Measurements from ENCODE around the gene C11orf16.
"Not testable (repeated sequence)": the region's sequence is repeated elsewhere in the genome, so short reads cannot be mapped to it uniquely, and the experiment has no call there.

The C11orf16 gene

DNA sequence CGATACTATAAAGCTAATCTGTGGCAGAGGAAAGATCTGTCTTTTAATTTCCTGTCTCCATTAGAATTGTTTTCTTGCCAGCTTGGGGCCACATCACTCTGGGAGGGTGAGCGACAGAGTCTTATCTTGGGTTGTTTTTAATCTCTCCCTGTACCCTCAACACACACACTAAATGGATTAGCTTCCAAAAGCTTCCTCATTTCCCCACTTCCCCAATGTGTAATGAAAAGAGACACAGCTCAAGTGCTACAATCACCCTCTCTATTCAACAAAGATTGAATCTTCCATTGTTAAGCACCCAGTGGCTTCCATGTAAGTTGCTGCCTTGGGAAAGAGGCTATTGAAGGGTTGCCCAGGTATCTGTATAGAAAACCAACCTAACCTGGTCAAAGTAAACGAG, 16.1 kb upstream of the C11orf16 start:
- Mint-ChIP-seq H3K27me3 (no peaks in the 10 kb centered on the region), H3K27ac (no peak overlapping the region), H3K4me1 (no peaks in the 10 kb centered on the region), H3K9me3 (no peaks in the 10 kb centered on the region), H3K36me3 (peaks cover 16 to 36% of the 10 kb centered on the region in 2 donors), H3K4me3 (no peak overlapping the region)
- ATAC-seq (replicated peaks) (no peak), DNase-seq (no peak)

DNA sequence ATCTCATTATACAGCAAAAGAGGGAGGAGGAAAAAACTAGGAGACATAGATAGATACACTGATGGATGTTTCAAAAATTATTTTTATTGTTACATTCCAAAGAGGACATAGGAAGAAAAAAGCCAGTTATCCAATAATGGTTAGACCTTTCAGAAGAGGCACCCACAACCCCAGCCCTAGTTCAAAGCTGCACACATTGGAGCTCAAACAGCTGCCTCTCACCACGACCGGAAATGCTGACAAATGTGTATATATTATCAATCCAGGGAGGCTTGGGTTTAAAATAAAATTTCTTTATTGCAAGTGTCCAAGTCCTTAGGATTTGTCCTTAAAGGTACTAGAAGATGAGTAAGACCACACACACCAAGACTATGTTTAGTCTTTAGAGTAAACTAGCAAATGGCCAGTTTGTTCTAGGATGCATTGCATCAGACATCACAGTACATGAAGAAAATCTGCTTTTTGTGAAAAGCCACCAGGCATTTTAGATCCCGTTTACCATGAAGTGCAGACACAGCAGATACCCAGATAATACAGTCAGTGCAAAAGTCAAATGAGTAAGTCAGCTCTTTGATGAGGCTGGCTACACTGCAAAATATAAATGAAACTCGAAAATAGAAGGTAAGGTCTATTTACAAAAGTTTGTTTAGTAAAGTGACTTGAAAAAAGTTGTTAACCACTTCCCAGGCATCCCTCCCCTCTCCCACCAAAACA, 14.6 kb upstream of the C11orf16 start:
- DNase-seq: no peak
- H3K9me3 Mint-ChIP-seq: no peaks in the 10 kb centered on the region
- no peak overlapping the region for H3K27ac Mint-ChIP-seq
- no peaks in the 10 kb centered on the region for H3K27me3 Mint-ChIP-seq
- H3K4me1 Mint-ChIP-seq: no peaks in the 10 kb centered on the region
- no peak for ATAC-seq (replicated peaks)
- H3K36me3 Mint-ChIP-seq: peaks cover 11 to 28% of the 10 kb centered on the region in 2 donors
- no peak overlapping the region for H3K4me3 Mint-ChIP-seq

DNA sequence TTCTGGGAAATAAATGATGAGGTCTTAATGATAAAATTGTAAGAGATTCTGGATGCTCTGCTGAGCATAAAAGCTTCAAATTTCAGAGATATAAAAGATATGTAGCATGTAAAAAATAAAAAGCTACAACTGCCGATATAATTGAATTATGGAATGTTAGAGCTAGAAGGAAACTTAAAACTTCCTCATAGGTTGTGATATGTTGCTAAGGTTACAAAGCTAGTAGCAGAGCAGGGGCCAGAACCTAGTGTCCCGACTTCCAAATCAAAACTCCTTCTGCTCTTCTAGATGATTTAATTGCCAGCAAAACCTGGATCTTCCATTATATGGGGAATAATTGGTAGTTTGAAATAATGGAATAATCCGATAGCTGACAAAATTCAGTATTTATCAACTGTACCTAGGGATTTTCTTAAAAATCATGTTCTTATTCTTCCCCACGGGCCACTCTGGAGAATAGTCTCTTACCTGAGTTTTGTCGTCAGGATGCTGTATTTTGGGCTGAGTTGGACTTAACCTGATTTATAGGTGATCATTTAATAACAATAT, 9.8 kb upstream of the C11orf16 start, which contains the start of gene ASCL3:
Gene ASCL3, minus strand, starts transcription at position 499 of the 549 bp plus-strand sequence. CDS start 4,855 bp downstream, outside the sequence.
- Mint-ChIP-seq H3K27ac (no peak within 1 kb of the TSS), H3K4me3 (no peak within 1 kb of the TSS), H3K36me3 (peaks cover 5 to 12% of the 10 kb centered on the region in 2 donors), H3K27me3 (peaks cover 0 to 7% of the 10 kb centered on the region in 2 donors), H3K4me1 (no peaks in the 10 kb centered on the region), H3K9me3 (no peaks in the 10 kb centered on the region)
- no peak for ATAC-seq (replicated peaks)
- DNase-seq: no peak

DNA sequence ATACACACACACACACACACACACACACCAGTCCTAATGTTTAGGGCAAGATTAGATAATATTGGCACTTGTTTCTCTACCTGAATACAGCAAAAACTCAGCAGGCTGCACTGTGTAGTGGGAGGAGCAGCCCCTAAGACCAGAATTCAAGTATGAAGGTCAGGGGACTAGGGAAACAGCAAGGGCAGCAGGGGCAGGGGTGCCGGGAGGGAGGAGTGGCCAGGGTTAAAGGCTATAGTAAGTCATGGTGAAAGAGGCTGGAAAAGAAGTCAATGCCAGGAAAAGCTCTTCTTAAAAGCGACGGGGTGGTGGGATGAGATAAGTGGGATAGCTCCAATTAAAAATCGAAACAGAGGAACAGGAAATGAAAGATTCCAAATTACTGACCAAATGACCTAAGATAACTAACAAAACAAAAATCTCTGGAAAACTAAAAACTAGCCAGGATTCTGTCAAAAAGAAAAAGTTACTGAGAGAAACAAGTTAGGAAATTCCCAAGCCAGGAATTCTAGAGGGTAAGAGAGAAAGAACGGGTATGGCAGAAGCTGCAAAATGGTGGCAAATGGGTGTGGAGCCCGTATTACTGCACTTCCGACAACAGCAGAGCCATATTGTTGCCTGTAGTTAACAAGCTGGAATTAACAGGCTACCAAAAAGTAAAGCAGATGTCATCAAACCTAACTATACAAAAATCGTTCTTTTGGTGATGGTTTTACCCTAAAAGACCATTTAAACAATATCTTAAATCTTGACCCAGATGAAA, 8.8 kb upstream of the C11orf16 start:
- Mint-ChIP-seq H3K27me3 (peaks cover 0 to 7% of the 10 kb centered on the region in 2 donors), H3K9me3 (no peaks in the 10 kb centered on the region), H3K4me3 (no peak overlapping the region), H3K36me3 (peaks cover 0 to 4% of the 10 kb centered on the region in 2 donors), H3K27ac (no peak overlapping the region), H3K4me1 (peaks cover 0 to 2% of the 10 kb centered on the region in 2 donors)
- no peak for DNase-seq
- ATAC-seq (replicated peaks): no peak

DNA sequence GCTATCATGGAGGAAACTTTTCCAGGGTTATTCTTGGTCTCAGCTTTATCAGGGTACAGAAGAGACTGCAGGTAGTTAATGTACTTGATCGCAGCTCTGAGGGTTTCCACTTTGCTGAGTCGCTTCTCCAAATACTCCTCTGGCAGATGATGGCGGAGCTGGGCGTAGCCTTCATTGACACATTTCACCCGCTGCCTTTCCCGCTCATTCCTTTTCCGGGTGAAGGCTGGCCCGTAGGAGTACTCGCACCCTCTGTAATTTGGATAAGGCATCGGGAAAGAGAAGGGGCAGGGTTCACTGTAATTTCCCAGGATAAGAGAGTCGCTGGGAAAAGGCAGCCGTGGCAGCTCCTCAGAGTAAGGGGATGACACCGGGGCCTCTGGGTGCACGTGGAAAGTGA, 4.9 kb upstream of the C11orf16 start:
- DNase-seq (no peak), ATAC-seq (replicated peaks) (no peak)
- H3K4me3 Mint-ChIP-seq: no peak overlapping the region
- H3K9me3 Mint-ChIP-seq: no peaks in the 10 kb centered on the region
- H3K27ac Mint-ChIP-seq: no peak overlapping the region
- no peaks in the 10 kb centered on the region for H3K36me3 Mint-ChIP-seq
- peaks cover 0 to 7% of the 10 kb centered on the region in 2 donors for H3K27me3 Mint-ChIP-seq
- peaks cover 0 to 2% of the 10 kb centered on the region in 2 donors for H3K4me1 Mint-ChIP-seq

DNA sequence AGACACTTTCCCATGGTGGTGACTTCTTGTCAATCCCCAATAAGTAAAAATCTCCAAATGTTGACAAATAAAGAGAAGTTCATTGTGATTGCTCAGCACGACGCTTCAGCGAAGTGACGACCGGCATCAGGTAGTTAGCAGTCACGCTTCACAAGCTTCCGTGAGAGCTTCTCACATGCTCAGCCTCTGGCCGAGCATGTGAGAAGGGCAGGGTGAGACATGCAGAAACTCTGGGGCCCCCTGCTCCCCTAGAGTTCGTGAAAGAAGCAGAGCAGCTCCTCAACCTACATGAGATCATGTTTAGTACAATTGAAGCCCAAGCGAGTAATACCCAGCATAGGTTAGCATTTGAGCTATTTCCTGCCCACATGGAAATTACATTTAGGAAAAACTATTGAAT, 4.4 kb upstream of the C11orf16 start:
- no peaks in the 10 kb centered on the region for H3K9me3 Mint-ChIP-seq
- H3K36me3 Mint-ChIP-seq: no peaks in the 10 kb centered on the region
- H3K27me3 Mint-ChIP-seq: peaks cover 0 to 7% of the 10 kb centered on the region in 2 donors
- H3K27ac Mint-ChIP-seq: peak overlapping the region; percentile 25
- no peak overlapping the region for H3K4me3 Mint-ChIP-seq
- peaks cover 0 to 2% of the 10 kb centered on the region in 2 donors for H3K4me1 Mint-ChIP-seq
- DNase-seq: no peak
- ATAC-seq (replicated peaks): no peak

DNA sequence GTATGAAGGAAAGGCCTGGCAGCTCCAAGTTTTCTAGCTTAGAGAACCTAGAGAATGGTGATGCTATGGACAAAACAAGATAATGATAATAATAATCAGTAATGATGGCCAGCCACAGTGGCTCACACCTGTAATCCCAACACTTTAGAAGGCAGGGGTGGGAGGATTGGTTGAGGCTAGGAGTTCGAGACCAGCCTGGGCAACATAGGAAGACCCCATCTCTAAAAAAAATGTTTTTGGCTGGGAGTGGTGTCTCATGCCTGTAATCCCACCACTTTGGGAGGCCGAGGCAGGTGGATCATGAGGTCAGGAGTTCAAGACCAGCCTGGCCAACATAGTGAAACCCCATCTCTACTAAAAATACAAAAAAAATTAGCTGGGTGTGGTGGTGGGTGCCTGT, 3.0 kb upstream of the C11orf16 start:
- not testable (repeated sequence) for H3K36me3 Mint-ChIP-seq; H3K27me3 Mint-ChIP-seq; H3K27ac Mint-ChIP-seq; H3K9me3 Mint-ChIP-seq; DNase-seq; H3K4me3 Mint-ChIP-seq; H3K4me1 Mint-ChIP-seq; ATAC-seq (replicated peaks)

DNA sequence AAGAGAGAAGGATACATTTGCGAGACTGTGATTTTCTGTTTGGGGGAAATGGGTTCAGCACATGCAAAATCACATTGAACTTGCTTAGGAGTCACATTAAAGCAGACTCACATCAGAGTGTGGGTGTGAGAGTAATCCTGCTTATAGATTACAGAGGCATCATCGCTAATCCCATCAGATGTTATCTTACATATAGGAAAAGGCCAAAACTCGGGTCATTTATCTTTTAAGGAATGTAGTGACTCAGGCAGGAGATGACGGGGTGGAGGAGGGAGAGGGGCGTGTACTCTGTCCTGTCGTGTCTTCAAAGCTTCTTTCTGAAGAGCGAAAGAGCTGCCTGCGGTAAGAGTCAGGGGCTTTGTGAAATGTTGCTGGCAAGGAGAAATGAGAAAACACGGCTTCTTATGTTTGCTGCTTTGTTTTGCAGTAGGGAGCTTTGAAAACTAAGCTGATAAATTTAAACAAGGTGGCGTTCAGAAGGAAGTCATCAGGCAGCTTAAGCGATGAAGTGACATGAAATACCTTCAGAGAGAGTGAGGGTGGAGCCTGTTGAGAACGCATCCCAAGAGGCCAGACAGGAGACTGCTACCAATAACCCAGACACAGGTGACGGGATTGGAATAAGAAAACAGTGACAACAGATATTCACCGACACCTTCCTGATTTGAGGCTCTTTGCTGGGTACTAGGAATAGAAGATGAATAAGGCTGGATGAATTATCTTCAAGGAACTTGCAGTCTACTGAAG, 2.2 kb upstream of the C11orf16 start:
- Mint-ChIP-seq H3K27ac (peak overlapping the region; percentile 0), H3K27me3 (no peaks in the 10 kb centered on the region), H3K4me1 (peaks cover 0 to 2% of the 10 kb centered on the region in 2 donors), H3K36me3 (no peaks in the 10 kb centered on the region), H3K4me3 (no peak overlapping the region), H3K9me3 (no peaks in the 10 kb centered on the region)
- no peak for ATAC-seq (replicated peaks)
- DNase-seq: no peak

DNA sequence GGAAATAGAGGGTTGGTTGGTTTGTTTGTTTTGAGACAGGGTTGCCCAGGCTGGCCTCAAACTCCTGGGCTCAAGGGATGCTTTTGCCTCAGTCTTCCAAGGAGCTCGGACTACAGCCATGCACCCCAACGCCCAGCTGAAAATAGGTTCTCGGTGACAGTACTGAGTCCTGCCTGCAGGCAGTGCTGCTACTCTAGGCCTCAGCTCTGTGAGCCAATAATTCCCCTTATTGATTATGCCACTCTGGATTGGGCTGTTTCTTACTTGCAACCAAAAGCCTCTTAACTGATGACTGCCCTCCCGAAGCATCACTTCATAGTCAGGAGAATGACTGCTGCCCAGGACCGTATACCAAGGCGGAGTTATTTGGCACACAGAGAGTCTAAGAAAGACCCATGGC, 1.2 kb upstream of the C11orf16 start:
- DNase-seq (no peak), ATAC-seq (replicated peaks) (no peak)
- no peaks in the 10 kb centered on the region for H3K27me3 Mint-ChIP-seq
- H3K4me3 Mint-ChIP-seq: no peak overlapping the region
- no peak overlapping the region for H3K27ac Mint-ChIP-seq
- no peaks in the 10 kb centered on the region for H3K9me3 Mint-ChIP-seq
- H3K36me3 Mint-ChIP-seq: no peaks in the 10 kb centered on the region
- H3K4me1 Mint-ChIP-seq: peaks cover 0 to 2% of the 10 kb centered on the region in 2 donors

DNA sequence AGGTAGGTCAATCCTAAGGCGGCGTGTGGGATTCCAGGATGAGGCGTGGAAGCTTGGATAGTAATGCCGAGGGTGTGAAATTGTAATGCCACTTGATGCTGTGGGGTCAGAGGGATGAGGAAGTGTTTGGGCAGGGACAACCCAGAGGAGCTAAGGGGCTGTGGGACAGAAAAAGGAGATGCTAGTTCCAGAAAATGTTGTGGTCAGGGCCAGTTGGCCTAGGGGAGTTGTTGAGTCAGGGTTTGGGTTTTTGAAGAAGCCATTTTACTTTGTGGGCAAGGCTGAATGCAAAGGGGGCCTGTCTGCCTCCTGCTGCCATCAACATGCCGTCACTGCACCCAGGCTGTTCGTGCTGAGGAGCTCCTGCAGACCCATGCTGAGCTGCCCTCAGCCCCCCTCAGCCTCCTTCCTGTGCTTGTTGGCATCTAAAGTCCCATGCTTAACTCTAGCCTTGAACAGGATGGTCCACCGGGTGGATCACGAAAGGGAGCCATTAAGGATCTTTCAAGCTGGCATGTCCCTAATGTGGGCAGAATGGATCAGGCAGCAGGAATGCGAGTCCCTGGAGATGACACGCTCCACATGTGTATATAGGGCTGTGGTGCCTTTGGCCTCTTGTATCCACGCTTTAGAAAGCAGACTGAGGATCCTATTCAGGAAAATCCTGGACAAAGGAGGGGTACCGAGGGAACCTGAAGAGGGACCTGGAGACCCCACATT, 2.1 kb downstream of the C11orf16 start:
- Mint-ChIP-seq H3K4me1 (no peaks in the 10 kb centered on the region), H3K27me3 (no peaks in the 10 kb centered on the region), H3K4me3 (no peak overlapping the region), H3K27ac (no peak overlapping the region), H3K9me3 (no peaks in the 10 kb centered on the region), H3K36me3 (no peaks in the 10 kb centered on the region)
- ATAC-seq (replicated peaks): no peak
- DNase-seq: no peak

DNA sequence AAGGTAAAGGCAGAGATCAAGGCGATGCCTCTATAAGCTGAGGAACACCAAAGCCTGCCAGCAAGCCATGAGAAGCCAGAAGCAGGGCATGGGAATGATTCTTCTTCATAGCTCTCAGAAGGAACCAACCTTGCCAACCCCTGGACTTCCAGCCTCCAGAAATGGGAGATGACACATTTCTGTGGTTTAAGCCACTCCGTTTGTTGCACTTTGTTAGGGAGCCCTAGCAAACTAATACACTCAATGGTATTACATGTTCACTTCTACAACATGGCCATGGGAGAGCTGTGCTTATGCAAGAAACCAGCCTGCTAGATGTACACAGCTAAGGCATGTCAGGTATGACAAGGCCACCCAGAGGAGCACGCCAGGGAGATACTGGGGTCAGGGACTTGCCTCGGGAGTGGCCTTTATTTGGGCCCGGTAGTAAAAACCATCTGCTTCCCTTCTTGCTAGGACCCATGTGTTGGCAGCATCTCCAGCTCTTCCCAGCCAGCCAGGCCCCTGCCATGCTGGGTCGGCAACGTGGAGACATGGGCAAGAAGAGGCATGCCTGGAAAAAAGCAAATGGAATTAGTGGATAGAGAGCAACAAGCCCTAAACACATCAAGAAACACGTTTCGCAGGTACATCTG, 3.6 kb downstream of the C11orf16 start:
- Mint-ChIP-seq H3K4me1 (no peaks in the 10 kb centered on the region), H3K4me3 (no peak overlapping the region), H3K9me3 (no peaks in the 10 kb centered on the region), H3K27me3 (no peaks in the 10 kb centered on the region), H3K27ac (no peak overlapping the region), H3K36me3 (peaks cover 0 to 8% of the 10 kb centered on the region in 2 donors)
- DNase-seq (no peak), ATAC-seq (replicated peaks) (no peak)

DNA sequence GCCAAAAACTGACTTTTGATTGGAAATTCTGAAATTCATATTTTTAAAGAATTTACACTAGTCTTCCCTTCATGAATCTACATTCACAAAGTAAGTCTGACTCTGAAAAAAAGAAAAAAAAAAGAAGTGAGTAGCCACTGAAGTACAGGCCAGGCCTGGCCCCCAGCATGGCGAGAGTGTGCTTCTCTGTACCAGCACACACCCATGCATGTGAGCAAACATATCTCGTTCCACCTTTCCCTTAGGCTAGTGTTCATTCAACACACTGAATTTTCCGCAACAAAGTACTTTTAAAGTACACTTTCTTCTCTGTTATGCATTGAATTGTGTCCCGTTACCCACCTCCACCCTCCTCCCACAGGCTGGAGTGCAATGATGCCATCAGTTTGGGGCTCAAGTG, 4.5 kb downstream of the C11orf16 start:
- no peak overlapping the region for H3K4me3 Mint-ChIP-seq
- no peaks in the 10 kb centered on the region for H3K9me3 Mint-ChIP-seq
- H3K27me3 Mint-ChIP-seq: no peaks in the 10 kb centered on the region
- DNase-seq (no peak), ATAC-seq (replicated peaks) (no peak)
- peaks cover 0 to 8% of the 10 kb centered on the region in 2 donors for H3K36me3 Mint-ChIP-seq
- no peaks in the 10 kb centered on the region for H3K4me1 Mint-ChIP-seq
- H3K27ac Mint-ChIP-seq: no peak overlapping the region

DNA sequence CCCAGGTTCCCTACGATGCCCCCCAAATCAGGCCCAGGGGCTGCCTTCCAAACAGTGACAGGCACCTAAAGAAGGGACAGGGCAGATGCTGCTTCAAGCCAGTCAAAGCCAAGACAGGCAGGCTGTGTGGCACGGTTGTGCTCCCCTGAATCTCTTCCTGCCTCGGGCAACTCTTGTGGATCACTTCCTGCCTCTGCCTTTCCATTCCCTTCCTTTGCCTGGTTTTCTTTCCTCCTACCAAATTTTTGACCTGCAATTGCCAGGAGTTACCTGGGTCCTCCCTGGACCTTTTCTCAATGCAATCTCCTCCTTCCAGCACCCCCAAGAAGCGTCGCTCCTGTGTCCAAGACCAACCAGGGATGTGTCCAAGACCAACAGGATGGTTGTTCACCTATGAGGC, 5.5 kb downstream of the C11orf16 start:
- H3K4me3 Mint-ChIP-seq: no peak overlapping the region
- H3K27me3 Mint-ChIP-seq: no peaks in the 10 kb centered on the region
- DNase-seq: no peak
- ATAC-seq (replicated peaks): no peak
- H3K4me1 Mint-ChIP-seq: no peaks in the 10 kb centered on the region
- peaks cover 0 to 12% of the 10 kb centered on the region in 2 donors for H3K36me3 Mint-ChIP-seq
- peak overlapping the region; percentile 47 for H3K27ac Mint-ChIP-seq
- H3K9me3 Mint-ChIP-seq: no peaks in the 10 kb centered on the region
